Right ventricle myocardium inferior (tissue), 1 donor: ENCODE results near the gene TPM2. TPM values are rescaled to one million over a fixed set of nuclear protein-coding genes. Genes with fewer than 3 reads are reported as not detected.

ENCODE experiments used
- ATAC-seq: fragments of 200-7000 bp; cut with Tn5 transposase; one replicate; pipeline ENCODE4 v1.9.1; 2020; ENCODE audit warnings: mild to moderate bottlenecking, moderate library complexity
- DNase-seq: peaks from one replicate; pipeline ENCODE4 v3.0.0; 2021; ENCODE audit errors: missing footprints
- intact Hi-C: fragments of 100-400 bp; cut with DNase I; formaldehyde crosslinking; loops from one replicate; pipeline ENCODE4 v1.11.0; 2022
- total RNA-seq: library from RNA; stranded (reverse); fragmentation: NEBNext Ultra II Directional; extraction: Animal tissue kit (Norgen Biotek cat#: 25700); gene quantifications from one replicate; pipeline ENCODE4 v1.2.1, GENCODE V29; 2021
- donor health status: DM: no; HTN: yes; CAD: no; lungs with severe emphysema.

TPM2 gene
- total RNA-seq, 1 donor from 2014 or later, result 1,163 TPM

DNA sequence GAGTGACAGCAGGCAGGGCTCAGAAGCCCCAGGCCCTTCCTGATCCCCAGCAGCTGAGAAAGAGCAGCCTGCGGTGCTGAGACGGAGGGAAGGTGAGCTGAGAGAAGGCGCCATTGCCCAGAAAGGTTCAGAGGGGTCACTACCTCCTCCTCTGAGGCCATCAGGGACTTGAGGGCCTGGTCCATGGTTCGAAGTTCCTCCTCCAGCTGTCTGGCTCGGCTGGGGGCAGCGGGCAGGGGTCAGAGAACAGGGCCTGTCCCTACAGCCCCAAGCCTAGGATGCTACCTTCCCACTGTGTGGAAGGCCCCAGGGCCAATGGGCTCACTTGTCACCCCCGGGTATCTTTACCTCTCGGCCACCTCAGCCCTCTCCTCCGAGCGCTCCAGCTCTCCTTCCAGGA, 4.8 kb downstream of the TPM2 start:
- DNase-seq, result no peak
- no peak for ATAC-seq
- intact Hi-C loops, result no loop called here

DNA sequence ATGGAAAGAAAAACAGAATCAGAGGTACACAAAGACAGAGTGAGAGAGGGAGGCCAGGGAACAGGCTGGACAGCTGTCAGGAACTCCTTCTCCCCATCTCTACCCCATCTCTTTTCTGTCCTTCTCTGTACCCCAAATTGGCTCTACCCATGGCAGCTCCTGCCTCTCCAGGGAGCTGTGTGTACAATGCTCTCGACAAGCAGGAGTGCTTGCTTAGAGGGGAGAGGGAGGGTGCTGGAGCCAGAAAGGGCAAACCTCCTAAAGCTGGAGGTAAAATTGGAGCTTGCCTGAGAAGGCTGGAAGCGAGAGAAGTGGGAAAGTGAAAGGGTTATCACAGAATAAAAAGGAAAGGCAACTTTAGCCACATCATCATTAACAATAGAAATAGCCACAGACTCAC, 6.4 kb downstream of the TPM2 start:
- DNase-seq, result no peak
- intact Hi-C loops, result no loop called here
- no peak for ATAC-seq

DNA sequence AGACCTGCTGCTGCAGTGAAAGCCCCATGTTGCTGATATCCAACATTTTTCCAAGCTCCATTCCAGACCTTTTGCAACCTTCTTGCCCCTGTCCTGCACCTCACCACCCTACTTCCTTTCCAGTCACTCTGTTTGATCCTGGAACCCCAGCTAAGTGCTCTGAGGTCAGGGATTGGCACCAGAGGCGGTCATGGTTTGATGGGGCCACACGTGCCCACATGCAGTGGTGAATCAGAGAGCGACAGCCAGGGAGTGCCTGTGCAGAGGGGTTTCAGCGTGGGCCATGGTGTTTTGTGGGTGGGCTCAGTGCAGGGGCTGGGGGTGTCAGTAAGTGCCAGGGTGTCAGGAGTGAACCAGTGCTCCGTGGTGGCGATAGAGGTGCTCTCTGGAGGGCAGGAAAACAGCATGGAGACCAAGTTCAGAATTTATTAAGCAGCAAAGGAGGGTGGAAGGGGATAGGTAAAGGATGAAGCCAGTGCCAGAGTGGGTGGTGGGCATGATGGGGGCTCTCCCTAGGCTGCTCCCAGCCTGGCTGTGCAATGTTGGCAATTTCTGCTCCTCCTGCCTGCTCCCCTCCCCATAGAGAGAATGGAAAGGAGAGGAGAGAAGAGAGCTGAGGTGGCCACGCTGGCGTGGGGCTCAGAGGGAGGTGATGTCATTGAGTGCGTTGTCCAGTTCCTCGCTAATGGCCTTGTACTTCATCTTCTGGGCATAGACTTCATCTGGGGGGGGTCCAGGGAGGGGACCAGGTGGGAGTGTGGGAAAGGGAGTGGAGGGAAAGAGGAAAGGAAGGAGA, 7.0 kb downstream of the TPM2 start:
- no peak for ATAC-seq
- intact Hi-C loops, result no loop called here
- no peak for DNase-seq

DNA sequence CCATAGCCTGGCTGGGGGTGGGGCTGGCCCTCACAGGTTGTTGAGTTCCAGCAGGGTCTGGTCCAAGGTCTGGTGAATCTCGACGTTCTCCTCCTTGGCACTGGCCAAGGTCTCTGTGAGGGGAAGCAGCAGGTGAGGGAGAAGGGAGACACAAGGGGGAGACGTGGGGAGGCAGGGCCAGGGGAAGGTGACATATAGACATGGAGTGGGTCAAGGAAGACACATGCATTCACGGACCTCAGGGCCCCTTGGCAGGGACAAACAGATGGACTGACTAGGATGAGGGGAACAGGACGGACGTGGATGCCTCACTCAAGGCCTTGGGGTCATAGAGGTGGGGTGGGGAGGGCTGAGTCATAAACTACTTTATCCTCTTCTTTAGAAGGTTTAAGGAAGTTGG, 7.7 kb downstream of the TPM2 start:
- intact Hi-C loops, result no loop called here
- no peak for DNase-seq
- no peak for ATAC-seq

DNA sequence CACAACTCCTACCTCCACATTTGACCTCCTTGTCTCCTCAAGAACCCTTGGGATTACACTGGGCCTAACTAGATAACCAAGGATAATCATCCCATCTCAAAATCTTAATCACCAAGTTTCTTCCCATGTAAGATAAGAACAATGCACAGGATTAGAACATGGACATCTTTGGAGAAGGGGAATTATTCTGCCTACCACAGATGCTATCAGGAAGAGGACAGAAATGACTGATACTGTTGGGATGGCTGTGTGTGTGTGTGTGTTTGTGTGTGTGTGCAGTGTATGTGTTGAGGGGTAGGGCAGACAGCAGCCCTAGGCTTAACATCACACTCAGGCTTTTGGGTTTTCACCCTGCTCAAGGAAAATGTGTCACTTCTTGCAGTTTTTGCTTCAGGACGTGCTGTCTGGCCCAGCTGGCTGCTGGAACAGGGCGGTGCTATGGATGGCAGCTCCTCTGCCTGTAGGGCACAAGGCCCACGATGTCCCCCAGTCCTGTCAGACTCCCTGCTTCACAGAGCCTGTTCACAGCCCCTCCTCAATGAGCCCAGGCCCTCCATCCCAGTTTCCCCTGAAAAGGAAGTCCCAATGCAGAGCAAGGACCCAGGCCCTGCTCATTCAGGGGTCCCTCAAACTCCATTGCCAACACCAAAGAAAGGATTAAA, 8.3 kb downstream of the TPM2 start:
- no peak for ATAC-seq
- intact Hi-C loops, result no loop called here
- DNase-seq, result no peak

DNA sequence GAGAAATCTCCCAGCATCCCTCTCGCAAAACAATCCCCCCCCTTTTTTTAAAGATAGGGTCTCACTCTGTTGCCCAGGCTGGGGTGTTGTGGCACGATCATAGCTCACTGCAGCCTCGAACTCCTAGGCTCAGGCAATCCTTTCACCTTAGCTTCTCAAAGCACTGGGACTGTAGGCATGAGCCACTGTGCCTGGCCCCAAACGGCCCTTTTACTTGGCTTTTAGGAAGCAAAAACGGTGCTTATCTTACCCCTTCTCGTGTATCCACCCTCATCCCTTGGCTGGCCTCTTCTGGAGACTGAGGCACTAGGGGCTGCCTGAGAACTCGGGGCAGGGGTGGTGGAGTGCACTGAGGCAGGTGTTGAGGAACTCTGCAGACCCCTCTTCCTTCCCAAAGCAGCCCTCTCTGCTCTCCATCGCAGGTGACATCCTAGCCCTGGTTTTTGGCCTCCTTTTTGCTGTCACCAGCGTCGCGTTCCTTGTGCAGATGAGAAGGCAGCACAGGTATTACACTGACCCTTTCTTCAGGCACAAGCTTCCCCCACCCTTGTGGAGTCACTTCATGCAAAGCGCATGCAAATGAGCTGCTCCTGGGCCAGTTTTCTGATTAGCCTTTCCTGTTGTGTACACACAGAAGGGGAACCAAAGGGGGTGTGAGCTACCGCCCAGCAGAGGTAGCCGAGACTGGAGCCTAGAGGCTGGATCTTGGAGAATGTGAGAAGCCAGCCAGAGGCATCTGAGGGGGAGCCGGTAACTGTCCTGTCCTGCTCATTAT, 9.2 kb downstream of the TPM2 start:
- intact Hi-C loops, result no loop called here
- no peak for ATAC-seq
- DNase-seq, result no peak

DNA sequence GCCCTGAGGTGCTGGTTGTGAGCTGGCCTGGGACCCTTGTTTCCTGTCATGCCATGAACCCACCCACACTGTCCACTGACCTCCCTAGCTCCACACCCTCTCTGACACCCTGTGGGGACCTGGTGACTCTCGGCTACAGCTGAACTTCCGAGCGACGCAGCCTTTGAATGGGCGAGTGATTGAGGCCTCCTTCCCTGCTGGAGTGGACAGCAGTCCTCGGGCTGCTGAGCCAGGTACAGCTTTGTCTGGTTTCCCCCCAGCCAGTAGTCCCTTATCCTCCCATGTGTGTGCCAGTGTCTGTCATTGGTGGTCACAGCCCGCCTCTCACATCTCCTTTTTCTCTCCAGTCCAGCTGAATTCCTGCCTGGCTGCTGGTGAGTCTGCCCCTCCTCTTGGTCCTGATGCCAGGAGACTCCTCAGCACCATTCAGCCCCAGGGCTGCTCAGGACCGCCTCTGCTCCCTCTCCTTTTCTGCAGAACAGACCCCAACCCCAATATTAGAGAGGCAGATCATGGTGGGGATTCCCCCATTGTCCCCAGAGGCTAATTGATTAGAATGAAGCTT, 9.9 kb downstream of the TPM2 start:
- ATAC-seq (no peak), DNase-seq (no peak)
- intact Hi-C loops, result no loop called here

DNA sequence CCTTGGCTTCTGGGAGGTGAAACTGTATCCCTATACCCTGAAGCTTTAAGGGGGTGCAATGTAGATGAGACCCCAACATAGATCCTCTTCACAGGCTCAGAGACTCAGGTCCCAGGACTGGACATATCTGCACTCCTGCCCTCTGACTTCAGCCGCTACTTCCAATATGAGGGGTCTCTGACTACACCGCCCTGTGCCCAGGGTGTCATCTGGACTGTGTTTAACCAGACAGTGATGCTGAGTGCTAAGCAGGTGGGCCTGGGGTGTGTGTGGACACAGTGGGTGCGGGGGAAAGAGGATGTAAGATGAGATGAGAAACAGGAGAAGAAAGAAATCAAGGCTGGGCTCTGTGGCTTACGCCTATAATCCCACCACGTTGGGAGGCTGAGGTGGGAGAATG, 10.6 kb downstream of the TPM2 start:
- intact Hi-C loops, result no loop called here
- DNase-seq, result no peak
- no peak for ATAC-seq

DNA sequence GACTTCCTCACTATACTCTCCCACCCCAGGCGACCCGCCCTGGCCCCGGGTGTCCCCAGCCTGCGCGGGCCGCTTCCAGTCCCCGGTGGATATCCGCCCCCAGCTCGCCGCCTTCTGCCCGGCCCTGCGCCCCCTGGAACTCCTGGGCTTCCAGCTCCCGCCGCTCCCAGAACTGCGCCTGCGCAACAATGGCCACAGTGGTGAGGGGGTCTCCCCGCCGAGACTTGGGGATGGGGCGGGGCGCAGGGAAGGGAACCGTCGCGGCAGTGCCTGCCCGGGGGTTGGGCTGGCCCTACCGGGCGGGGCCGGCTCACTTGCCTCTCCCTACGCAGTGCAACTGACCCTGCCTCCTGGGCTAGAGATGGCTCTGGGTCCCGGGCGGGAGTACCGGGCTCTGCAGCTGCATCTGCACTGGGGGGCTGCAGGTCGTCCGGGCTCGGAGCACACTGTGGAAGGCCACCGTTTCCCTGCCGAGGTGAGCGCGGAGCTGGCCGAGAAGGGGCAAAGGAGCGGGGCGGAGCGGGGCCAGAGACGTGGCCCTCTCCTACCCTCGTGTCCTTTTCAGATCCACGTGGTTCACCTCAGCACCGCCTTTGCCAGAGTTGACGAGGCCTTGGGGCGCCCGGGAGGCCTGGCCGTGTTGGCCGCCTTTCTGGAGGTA, 13.9 kb downstream of the TPM2 start:
- ATAC-seq (peak; percentile 62), DNase-seq (peak; percentile 65)
- intact Hi-C loops, result no loop called here

DNA sequence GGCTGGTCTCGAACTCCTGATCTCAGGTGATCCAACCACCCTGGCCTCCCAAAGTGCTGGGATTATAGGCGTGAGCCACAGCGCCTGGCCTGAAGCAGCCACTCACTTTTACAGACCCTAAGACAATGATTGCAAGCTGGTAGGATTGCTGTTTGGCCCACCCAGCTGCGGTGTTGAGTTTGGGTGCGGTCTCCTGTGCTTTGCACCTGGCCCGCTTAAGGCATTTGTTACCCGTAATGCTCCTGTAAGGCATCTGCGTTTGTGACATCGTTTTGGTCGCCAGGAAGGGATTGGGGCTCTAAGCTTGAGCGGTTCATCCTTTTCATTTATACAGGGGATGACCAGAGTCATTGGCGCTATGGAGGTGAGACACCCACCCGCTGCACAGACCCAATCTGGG, 14.5 kb downstream of the TPM2 start:
- DNase-seq, result no peak
- intact Hi-C loops, result no loop called here
- ATAC-seq, result peak; percentile 2

DNA sequence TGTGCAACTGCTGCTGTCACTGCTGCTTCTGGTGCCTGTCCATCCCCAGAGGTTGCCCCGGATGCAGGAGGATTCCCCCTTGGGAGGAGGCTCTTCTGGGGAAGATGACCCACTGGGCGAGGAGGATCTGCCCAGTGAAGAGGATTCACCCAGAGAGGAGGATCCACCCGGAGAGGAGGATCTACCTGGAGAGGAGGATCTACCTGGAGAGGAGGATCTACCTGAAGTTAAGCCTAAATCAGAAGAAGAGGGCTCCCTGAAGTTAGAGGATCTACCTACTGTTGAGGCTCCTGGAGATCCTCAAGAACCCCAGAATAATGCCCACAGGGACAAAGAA, 15.7 kb downstream of the TPM2 start:
- intact Hi-C loops, result no loop called here
- no peak for DNase-seq
- ATAC-seq, result no peak

DNA sequence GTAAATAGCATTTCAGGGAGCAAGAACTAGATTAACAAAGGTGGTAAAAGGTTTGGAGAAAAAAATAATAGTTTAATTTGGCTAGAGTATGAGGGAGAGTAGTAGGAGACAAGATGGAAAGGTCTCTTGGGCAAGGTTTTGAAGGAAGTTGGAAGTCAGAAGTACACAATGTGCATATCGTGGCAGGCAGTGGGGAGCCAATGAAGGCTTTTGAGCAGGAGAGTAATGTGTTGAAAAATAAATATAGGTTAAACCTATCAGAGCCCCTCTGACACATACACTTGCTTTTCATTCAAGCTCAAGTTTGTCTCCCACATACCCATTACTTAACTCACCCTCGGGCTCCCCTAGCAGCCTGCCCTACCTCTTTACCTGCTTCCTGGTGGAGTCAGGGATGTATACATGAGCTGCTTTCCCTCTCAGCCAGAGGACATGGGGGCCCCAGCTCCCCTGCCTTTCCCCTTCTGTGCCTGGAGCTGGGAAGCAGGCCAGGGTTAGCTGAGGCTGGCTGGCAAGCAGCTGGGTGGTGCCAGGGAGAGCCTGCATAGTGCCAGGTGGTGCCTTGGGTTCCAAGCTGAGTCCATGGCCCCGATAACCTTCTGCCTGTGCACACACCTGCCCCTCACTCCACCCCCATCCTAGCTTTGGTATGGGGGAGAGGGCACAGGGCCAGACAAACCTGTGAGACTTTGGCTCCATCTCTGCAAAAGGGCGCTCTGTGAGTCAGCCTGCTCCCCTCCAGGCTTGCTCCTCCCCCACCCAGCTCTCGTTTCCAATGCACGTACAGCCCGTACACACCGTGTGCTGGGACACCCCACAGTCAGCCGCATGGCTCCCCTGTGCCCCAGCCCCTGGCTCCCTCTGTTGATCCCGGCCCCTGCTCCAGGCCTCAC, 16.3 kb downstream of the TPM2 start, which contains the start of gene CA9:
TSS of gene CA9 (plus strand) at position 797 of the 893 bp plus-strand sequence. CDS start at position 829, 32 bp downstream.
- intact Hi-C loops, result no loop called here
- peak; percentile 79 for ATAC-seq
- no peak for DNase-seq

DNA sequence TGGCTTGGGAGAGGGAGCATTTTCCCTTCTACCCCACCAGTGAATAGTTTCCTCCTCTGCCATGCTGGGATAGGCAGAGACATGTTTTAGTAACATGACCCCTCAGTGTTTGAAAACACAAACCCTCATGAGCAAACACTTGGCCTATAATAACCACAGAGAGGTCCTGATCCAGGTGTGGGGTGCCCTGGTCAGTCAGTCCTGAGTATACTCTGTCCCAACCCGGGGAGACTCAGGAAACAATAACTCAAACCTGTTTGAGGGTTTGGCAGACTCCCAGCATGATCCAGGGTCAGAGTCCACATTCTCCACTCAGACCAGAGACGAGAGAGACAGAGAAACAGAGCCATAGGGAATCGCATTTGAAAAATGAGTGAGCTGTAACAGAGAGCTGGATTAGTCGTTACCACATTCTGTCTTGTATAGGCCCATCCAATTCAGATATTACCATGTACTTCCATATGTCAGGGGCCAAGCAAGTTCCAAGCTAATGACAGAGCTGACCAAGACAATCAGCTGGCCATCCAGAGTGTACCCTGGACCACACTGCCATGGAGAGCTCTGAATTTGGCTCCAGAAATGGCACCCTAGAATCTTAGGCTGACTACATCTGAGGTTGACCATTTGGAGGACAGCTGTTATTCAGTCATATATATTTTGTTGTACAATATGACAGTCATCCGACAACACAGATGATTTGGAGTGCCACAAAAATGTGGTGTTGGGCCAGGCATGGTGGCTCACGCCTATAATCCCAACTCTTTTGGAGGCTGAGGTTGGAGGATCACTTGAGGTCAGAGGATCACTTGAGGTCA, 20.2 kb downstream of the TPM2 start:
- no peak for ATAC-seq
- DNase-seq, result no peak
- intact Hi-C loops, result no loop called here

DNA sequence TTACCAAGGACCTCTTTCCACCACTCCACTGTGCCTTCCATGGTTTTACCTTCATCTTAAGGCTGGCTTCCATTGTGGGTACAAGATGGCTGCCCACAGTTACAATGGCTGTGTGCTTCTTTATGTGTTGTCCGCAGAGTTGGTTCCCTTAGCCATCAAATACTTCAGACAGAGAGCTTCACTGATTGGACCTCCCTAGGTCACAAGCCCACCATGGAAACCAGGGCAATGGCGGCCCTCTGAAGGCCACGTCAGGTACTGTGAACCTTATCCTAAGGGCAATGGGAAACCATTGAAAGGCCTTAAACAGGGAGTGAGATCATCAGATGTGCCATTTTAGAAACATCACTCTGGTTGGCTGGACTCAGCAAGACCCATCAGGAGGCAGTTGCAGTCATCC, 21.8 kb downstream of the TPM2 start:
- DNase-seq (no peak), ATAC-seq (no peak)
- intact Hi-C loops, result no loop called here

DNA sequence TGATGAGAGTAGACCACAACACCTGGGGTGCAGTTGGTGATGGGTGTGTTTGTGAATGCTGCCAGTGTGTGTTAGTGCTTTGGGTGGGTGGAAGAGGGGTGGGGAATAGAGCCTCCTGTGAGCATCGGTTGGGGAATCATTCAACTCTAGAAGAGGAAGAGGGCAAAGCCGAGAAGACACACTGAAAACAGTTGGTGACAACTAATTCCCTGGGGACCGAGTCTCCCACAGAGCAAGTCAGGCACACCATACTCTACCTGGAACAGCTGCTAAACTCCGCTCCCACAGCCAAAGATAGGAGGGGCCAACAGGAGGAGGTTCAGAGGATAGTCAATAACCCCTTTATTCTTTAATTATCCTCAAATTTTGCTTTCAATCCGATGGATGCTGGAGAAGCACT, 23.2 kb downstream of the TPM2 start:
- DNase-seq, result no peak
- intact Hi-C loops, result no loop called here
- no peak for ATAC-seq

DNA sequence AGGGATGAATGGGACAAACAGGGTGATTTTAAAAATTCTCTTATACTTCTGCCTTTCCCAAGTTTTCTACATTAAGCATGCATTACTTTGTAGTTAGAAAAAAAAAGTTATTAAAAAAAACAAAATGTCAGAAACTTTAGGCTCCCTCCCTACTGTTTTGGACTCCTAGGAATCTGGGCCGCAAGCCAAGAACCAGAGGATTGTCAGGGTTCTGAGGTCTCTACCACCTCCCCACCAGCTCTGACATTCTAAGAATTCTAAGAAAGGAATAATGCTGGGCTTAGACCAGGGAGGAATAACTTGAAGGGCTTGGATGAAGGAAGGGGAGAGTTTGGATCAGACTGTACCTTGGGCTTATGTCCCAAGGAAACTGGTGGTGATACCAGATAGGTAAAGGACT, 23.7 kb downstream of the TPM2 start:
- ATAC-seq (no peak), DNase-seq (no peak)
- intact Hi-C loops, result no loop called here

DNA sequence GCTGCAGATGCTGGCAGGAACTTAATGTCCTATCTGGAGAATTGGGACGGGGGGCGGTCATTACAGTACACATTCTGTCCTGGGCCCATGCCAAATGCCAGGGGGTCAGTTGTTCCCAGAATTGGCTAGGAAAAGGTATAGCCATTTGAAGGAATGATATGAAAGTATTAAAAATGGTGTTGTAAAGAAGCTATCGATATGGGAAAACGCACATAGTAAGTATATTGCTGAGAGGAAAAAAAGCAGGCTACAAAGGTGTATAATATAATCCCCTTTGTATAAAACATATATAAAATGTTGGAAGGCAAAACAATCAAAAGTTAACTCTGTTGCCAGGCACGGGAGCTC, 24.3 kb downstream of the TPM2 start:
- intact Hi-C loops, result no loop called here
- no peak for DNase-seq
- ATAC-seq, result no peak
